C4-2B (cell line): ENCODE results near the gene RNF223.

Source experiments
- ZFX ChIP-seq: fragments of 450-650 bp; IDR thresholded peaks from 2 replicates; pipeline ENCODE4 v1.6.1; 2017
- TF ChIP-seq, protein P1 (sequence below): fragments of 450-650 bp; conservative IDR thresholded peaks from 2 replicates; pipeline ENCODE4 v1.5.1; 2017; ENCODE audit warnings: mild to moderate bottlenecking

GRCh38 chr1:1079408-1080121, 5.5 kb upstream of the RNF223 start:
- TF ChIP-seq, protein P1, sequence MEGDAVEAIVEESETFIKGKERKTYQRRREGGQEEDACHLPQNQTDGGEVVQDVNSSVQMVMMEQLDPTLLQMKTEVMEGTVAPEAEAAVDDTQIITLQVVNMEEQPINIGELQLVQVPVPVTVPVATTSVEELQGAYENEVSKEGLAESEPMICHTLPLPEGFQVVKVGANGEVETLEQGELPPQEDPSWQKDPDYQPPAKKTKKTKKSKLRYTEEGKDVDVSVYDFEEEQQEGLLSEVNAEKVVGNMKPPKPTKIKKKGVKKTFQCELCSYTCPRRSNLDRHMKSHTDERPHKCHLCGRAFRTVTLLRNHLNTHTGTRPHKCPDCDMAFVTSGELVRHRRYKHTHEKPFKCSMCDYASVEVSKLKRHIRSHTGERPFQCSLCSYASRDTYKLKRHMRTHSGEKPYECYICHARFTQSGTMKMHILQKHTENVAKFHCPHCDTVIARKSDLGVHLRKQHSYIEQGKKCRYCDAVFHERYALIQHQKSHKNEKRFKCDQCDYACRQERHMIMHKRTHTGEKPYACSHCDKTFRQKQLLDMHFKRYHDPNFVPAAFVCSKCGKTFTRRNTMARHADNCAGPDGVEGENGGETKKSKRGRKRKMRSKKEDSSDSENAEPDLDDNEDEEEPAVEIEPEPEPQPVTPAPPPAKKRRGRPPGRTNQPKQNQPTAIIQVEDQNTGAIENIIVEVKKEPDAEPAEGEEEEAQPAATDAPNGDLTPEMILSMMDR = no peak
- TF ChIP-seq ZFX = peak; percentile 33; the same call in 1 of the 2 replicates
